Stimulated activated CD4-positive, alpha-beta T cell treated with anti-CD3 and anti-CD28 coated beads, Interleukin-2, amount 100 ng/mL, for 48 hours (primary cell): Measurements from ENCODE around the gene FBLN2.

ENCODE experiments used
- DNase-seq, 2 donors: peaks; one replicate each; pipeline ENCODE4 v3.0.0-alpha.2; 2020

FBLN2 gene

DNA sequence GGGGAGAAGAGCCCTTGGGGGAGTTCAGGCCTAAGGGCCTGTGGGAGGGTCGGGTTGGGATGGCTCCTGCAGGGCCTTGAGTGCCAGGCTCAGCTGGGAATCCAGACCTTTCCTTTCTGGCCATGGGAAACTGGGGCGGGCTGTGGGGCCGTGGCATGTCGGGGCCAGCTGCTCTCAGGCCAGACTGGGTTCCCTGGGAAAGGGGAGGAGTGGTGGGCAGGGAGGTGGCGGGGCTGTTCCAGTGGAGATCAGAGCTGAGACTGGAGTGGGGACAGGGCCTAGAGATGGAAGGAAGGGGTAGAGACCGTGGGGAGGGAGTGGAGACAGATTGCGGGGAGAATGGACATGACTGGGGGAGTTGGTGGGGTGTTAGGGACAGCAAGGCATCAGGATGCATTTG lies 20.3 kb downstream of the FBLN2 start:
- DNase-seq: no peak

DNA sequence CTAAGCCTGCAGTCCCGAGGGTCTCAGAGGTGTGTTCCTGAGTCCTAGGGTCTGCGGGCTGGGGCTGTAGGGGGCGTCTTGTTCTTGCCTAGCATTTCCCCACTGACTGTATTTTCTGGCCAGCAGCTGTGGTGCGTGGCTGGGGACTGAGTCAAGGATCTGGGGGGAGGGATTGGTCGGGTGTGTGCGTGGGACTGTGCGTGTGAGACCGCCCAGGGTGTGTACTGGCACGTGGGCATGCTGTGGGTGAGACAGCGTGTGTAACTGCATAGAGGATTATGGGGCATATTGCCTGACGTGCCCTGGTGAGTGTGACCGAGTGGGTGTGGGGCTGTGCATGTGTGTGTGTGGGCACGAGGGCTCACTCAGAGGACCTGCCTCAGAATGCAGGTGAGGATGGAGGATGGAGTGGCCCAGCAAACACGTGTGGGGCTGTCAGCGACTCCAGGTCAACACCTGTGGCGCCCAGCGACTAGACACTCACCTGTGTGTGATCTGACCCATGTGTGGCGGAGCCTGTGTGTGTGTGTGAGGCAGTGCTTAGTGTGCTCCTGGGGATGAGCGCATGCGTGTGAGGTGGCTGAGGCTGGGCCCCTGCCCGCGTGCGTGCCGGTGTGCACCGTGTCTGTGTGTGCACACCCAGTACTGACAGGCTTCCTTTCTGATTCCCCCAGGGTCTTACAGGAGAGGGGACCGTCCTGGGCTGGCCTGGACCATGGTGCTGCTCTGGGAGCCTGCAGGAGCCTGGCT lies 20.9 kb downstream of the FBLN2 start:
- no peak for DNase-seq

DNA sequence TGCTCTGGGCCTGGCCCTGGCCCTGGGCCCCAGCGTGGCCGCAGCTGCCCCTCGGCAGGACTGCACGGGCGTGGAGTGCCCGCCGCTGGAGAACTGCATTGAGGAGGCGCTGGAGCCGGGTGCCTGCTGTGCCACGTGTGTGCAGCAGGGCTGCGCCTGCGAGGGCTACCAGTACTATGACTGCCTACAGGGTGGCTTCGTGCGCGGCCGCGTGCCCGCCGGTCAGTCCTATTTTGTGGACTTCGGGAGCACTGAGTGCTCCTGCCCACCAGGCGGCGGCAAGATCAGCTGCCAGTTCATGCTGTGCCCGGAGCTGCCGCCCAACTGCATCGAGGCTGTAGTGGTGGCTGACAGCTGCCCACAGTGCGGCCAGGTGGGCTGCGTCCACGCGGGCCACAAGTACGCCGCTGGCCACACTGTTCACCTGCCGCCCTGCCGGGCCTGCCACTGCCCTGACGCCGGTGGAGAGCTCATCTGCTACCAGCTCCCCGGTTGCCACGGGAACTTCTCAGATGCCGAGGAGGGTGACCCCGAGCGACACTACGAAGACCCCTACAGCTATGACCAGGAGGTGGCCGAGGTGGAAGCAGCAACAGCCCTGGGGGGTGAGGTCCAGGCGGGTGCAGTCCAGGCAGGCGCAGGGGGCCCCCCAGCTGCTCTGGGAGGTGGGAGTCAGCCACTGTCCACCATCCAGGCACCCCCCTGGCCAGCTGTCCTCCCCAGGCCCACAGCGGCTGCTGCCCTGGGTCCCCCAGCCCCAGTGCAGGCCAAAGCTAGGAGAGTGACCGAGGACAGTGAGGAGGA lies 21.7 kb downstream of the FBLN2 start:
- no peak for DNase-seq

DNA sequence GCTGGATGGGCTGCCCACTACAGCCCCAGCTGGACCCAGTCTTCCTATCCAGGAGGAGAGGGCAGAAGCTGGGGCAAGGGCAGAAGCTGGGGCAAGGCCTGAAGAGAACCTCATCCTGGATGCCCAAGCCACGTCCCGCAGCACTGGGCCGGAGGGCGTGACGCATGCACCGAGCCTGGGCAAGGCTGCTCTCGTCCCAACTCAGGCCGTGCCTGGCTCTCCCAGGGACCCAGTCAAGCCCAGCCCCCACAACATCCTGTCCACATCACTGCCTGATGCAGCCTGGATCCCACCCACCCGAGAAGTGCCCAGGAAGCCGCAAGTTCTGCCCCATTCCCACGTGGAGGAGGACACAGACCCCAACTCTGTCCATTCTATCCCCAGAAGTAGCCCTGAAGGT lies 22.3 kb downstream of the FBLN2 start:
- no peak for DNase-seq

DNA sequence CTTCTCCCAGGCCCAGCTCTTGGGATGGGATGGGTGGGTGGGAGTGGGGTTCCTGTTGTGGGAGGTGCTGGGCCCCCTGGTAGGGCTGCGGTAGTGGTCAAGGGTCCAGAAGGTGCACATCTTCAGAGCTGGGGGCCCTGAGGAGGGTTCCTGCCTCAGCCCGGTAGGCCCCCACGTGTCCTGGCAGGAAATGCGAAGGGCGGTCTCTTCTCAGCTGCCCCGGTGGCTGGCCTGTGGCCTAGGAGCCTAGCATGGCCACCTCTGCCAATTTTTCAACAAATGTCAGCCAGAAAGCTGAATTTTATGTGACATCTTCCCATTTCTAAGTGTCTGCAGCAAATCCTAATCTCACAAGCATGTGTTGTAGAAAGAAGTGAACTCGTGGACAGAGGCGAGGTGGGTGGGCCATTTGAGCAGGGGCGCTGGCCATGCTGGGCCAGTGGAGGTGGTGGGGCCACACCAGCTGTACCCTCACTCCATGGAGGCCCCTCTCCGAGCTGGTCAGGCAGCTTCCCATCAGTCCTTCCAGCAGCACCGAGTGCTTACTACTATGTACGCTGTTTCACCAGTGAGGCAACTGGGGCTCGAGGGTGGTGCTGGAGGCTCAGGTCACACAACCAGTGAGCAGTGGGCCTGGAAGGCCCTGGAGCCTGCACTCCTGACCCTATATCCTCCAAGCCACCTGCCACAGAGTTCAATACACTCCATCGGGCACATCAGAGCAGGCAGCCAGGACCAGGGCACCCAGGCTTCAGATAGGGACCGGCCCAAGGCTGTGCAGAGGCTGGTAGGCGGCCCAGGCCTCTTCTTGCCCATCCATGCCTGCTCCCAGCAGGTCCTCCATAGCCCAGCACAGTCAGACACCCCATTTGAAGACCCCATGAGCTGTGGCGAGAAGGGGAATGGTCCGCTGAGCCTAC lies 23.2 kb downstream of the FBLN2 start:
- DNase-seq: no peak

DNA sequence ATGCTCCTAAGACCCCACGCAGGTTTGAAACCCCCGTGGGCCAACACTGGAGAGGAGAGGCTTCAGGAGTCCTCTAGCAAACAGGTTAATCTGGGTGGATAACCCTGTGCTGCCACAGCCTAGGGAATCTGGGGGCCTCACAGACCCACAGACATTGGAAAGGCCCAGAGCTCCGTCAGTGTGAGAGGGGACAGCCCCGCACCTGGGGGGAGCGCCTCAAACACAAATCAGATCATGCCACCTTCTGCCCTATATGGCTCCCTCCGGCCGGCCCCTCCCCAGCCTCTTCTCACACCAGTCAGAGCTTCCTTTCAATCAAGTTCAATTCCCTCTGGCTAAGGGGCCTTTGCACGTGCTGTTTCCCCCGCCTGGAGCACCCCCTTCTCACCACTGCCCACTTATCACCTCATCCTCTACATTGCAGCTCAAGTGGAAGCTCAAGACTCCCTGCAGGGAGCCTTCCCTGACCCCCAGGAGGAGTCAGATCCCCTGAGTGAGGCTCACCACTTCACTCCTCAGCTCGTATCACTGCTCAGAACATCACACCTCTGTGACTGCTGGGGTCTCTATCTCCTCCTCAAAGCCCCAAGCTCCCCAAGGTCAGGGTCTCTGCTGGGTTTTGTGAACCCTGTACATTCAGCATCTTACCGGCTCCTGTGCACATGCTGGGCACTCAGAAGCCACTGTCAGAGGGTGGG lies 24.1 kb downstream of the FBLN2 start:
- DNase-seq: no peak

DNA sequence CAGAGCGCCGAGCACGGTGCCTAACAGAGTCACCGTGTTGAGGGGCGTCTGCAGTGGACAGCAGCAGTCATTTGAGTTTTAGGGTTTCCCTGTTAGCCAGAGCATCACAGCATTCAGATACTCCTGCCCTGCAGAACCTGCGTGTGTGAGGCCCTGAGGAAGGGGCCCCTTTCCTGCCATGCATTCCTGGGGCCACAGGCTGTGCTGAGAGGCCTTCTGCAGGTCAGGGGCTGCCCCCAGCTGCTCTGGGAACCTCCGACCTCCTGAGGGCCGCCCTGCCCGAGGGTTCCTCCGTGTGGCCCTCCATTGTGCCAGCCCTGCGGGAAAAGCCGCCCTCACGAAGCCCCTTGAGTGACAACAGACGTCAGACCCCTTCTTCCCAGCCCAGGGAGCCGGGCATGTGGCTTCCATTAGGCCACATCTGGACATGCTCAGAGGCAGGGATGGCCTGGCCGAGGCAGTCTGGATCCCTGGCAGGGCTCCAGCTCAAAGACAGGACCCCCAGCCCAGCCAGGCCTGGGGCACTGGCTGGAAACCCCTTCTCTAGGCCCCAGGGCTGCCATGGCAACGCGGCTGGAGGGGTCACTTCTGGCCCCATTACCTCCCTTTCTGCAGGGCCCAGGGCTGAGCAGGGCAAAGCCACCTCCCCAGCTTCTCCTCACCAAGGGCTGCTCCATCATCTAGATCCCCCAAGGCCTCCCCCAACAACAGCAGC lies 25.3 kb downstream of the FBLN2 start:
- no peak for DNase-seq

DNA sequence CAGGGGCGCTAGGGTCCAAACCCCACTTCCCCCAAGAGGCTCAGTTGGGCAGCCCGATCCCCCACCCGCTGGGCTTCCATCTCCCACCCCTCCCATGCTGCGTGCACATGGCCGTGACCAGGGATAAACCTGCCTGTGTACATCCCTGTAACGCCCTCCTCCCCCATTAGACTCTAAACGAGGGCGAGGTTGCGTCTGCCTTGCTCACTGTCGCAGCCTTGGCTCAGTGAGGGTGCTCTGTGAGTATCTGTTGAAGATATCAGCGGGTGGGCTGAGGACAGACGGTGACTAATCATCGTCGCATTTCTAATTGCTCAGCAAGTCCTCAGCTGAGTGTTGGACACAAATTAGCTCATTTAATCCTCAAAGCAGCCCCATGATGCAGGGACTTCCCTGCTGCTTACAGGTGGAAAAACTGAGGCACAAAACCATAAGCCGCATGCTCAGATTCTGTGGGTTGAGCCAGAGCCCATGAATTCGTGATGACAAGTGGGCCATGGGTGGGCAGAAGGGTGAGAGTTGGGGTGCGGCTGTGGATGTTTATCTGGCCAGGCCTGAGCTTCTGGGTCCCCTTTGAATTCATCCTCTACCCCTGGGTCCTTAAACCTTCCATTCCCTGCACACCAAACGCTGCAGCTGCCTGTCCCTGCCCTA lies 26.0 kb downstream of the FBLN2 start:
- no peak for DNase-seq

DNA sequence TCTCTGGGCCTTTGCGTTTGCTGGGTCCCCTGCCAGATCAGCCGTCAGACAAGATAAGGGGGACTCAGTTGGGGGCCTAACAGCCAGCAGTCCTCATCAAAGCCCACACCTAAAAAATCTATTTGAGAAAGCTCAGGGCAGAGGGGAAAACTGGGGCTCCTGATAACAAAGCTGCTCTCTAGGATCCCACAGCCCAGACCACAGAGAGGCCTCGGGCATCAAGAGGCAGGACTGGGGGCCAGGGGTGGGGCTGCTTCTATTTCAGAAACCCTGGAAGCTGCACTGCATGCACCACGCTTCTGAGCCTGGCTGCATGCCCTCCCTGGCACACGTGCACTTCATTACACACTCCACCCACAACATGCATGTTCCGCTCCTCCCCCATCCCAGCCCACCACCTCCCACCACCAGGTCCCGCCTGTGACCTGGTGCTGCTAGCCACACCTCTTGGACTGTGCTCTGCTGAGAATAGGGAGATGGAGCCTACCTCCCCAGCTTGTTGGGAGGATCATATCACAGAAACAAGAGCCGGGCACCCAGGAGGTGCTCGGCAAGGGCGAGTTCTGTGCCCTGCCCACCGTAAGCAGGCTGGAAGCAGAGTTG lies 26.6 kb downstream of the FBLN2 start:
- no peak for DNase-seq

DNA sequence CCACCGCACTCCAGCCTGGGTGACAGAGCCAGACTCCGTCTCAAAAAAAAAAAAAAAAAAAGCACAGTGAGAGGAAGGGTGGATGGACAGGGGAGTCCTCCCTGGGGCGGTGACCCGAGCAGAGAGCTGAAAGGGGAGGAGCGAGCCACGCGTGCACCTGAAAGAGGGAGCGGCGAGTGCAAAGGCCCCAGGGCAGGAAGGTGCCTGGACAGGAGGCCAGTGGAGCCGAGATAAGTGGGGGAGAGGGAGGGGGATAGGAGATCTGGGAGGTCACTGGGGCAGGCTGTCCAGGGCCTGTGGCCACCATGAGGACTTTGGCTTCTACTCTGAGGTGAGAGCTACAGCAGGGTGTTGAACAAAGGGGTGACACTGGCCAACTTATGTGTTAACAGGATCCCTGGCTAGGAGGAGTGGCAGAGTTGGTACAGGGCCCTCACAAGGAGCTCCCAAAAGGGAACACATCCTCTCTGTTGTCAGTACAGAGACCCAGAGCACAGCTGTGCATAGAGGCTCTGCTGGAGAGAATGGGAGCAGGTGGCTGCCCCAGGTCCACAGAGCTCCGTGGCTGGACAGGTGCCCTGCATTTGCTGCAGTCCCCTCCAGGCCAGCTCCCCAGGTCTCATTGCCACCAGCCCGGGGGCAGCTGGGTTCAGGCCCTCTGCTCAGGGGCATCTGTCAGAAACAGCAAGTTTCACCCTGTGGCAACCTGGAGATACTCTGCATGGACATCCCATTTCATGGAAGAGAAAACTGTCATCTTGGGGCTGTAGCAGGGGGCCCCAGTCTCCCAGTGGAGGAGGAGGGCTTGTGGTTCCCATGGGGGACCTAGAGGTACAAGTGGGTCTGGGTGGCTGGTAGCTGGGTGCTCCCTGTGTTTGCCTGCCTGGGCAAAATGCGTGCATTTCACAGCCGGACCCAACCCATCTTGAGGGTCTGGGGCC lies 28.5 kb downstream of the FBLN2 start:
- DNase-seq: no peak

DNA sequence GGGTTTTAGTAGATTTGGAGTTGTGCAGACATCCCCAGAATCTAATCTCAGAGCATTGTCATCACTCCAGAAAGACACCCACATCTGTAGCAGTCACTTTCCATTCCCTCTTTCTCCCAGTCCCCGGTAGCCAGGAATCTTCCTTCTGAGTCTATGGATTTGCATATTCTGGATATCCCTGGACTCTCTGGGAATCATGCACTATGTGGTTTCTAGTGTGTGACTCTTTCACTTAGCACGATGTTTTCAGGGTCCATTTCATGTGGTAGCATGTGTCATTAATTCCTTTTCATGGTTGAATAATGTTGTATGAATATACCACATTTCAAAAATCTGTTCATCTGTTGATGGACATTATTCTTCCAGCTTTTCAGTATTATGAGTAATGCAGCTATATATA lies 29.3 kb downstream of the FBLN2 start:
- no peak for DNase-seq

DNA sequence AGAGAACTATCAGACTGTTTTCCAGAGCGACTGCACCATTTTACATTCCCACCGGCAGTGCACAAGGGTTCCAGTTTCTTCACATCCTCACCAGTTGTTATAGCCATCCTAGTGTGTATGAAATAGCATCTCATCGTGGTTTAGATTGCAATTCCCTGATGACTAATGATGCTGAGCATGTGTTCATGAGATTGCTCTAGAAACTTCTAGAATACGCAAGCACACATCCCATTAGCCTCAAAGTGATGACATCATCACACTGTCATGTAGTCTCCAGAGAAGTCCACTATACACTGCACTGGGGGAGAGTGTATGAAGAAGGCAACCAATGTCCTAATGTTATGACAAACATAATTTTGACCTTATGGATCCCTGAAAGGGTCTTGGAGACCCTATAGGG lies 30.1 kb downstream of the FBLN2 start:
- no peak for DNase-seq

DNA sequence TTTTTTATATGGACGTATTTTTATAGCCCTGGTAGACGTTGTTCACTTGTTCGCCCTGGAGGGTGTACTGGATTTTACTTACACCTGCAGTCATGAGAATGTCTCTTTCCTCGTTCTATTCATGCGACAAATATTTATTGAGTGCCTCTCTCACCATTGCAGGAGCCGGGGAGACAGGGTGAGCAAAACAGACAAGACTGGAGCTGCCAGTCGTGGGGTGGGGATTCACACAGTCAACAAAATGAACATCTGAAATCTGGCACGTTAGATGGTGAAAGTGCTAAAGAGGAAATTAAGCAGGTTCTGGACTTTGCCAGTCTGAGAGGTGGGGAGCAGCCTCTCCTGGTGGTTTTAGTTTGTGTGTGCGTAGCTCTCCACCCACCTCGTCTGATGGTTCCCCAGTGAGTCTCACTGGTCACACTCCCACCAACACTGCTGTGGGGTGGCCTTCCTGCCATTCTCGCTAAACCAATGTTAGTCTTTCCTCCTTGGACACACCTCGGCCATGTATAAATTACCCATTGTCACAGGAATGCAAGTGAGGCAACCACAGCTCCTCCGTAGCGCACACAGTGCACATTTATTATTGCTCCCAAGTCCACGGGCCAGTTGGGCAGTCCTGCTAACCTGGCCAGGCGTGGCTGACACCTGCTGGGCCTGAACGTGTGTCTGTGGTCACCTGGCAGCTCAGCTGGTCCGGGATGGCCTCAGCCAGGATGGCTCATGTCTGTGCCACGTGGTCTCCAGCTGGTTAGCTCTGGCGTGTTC lies 31.5 kb downstream of the FBLN2 start:
- no peak for DNase-seq

DNA sequence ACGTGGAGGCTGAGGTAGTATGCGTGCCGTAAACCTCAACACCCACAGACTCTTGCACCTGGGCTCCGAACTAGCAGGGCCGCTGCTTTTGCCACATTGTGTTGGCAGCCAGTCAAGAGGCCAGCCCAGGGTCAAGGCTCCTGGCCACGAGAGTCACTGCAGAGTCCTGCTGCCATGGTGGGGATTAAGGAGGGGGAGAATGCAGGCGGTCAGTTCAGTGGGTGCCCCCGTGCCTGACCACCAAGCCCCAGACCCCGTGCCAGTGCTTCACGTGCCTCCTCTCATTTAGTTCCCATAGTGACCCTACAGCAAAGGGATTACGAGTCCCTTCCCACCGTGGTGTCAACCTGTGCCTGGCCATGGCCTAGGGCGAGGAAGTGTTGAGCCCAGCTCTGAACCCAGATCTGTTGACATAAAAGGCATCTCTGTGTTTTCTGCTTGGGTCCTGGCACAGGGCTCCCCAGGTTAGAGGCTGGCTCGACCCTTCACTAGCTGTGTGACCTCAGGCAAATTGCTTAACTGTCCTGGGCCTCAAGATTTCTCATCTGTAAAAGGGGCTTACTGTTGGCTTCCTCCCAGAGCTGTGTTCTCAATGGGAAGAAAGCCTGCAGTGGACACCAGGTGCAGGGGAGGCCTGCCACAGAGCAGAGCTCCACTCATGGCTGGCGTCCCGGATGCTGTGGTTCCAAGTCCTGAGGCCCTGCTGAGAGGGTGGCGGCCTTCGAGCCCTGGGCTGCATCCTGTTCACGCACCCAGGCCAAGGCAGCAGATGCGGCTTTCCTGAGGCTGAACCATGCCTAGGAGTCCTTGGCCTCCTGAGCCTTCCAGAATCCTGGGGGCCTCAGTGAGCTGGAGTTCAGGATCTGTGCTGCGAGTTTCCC lies 32.8 kb downstream of the FBLN2 start:
- no peak for DNase-seq

DNA sequence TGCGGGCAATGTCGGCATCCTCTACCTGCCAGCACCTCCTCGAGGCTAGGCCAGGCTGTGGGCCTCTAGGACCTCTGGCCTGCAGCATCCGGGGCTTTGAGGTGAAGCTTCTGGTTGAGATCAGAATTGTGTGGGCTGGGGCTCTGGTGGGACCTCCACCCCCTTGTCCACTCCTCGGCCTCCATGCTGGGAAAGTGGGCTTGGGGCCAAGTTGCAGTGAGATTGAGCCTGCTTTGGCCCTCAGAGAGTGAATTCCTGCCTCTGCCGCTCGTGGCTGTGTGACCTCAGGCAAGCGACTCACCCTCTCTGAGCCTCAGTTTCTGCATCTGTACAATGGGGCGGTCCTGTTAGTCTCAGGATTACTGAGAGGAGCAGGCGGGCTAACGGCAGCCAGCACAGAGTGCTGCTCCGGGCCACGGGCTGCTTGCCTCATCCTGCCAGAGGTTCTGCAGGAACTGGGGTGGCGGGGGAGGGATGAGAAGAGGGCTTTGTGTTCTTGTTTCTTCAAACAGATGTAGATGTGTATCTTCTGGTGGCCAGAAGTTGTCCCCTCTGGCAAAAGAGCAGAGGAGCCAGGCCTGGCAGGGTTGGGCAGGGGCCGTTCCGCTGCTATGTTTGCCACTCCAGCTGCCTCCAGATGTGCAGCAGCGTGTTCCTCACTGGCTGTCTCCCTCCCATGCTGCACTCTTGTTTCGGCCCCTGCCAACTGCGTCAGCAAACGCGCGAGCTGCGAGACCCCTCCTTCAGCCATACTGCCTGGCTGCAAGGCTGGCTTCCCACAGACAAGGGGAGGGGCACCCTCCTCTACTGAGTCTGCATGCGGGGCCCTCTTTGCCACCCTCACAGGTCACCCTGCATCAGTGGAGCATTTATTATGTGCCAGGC lies 33.7 kb downstream of the FBLN2 start:
- no peak for DNase-seq

DNA sequence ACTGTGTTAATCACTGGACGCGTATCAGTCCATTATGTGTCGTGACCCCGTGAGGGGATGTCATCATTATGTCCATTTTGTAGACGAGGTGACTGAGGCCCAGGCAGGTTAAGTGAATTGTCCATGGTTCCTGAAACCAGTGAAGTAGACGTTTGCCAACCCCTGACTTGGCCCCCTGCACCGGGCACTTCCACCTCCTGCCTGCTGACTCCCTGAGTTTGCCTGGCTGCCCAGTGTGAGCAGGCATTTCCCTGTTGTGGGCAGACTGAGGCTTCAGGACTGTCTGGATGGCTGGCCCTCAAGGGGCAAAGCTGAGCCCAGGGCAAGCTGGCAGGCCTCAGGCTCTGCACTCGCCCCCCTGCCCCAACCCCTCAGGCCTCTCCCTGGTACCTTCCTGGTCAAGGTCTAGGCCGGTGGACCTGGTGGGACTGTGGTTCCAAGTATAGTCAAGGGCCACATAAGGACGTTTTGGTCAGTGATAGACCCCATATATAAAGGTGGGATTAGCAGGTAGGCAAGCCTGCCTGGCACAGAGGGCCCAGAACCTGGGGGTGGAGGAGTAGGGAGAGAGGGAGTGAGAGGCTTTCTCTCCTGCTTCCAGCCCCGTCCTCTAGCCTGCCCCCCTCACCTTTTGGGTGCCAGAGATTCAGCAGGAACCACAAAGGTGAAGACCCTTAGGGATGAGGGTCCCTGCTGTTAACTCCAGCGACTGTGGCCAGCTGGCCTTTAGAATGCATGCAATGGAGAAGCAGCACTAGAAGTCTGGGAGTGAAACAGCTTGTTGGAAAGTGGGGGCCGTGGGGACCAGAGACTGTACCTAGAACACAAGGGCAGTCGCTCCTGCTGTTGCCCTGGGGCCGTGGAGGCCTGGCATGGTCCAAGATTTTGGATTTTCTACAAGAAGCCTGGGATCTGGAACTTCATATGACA lies 34.6 kb downstream of the FBLN2 start:
- DNase-seq: no peak
